ENCODE results near the gene GPR158. TPM values are rescaled to one million over a fixed set of nuclear protein-coding genes. Genes with fewer than 3 reads are reported as not detected.

The GPR158 gene
- total and polyA plus RNA-seq, 9 of the 15 experiments (the other 6 are each of a cell fraction or from before 2014, with no cell fraction given) = 4.0 to 7.6 (median 5.0) TPM

DNA sequence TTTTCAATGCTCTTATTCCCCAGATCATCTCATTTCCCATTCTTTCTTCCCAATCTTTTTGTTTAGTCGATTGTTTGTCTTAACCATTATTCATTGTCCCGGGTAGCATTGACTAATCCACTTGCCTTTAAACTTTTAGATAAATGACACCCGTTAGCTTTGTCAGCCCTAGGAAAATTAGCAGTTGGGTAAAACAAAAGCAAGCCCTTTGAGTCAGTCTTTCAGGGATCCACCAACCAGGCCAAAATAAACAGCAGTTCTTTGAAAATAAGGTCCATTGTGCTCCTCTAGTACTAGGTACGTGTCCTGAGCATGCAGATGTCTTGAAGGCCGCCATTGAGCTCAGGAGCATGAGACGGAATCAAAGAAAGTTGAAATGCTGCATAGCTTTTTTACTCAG, 389.6 kb downstream of the GPR158 start:
- H3K4me1 ChIP-seq (replicated peaks in 1 of 2; ENCODE audit: control insufficient read depth in 2 of 2, insufficient read depth in 2 of 2, low read length in 2 of 2) = no peaks in the 10 kb centered on the region
- POLR2A ChIA-PET = no interaction called here

More for the DNA sequence above, 389.6 kb downstream of the GPR158 start:
- H3K36me3 ChIP-seq (ENCODE audit: control insufficient read depth, insufficient read depth, low read length) = no peaks in the 10 kb centered on the region
- no peak for FAIRE-seq
- intact Hi-C loops (cut with micrococcal nuclease) (no loop called here), in situ Hi-C loops (cut with MboI) (no loop called here)
- H3K4me2 ChIP-seq (ENCODE audit: insufficient read depth, low read length) = no peak overlapping the region
- no peaks in the 10 kb centered on the region for H4K20me1 ChIP-seq (replicated peaks; ENCODE audit: control insufficient read depth, insufficient read depth, low read length)
- 80% methylated on average over 6 of the region's 6 CpGs for WGBS (ENCODE audit: insufficient coverage, low coverage, missing lambda C conversion rate)
- ATAC-seq = no peak
- H3K27me3 ChIP-seq (ENCODE audit: control insufficient read depth in 2 of 2, insufficient read depth in 2 of 2, low read length in 2 of 2) = no peaks in the 10 kb centered on the region
- TF ChIP-seq PRMT5 (CRISPR knock-in tag; IDR thresholded peaks at IDR 0.05) = no peak
- TF ChIP-seq, protein P1, sequence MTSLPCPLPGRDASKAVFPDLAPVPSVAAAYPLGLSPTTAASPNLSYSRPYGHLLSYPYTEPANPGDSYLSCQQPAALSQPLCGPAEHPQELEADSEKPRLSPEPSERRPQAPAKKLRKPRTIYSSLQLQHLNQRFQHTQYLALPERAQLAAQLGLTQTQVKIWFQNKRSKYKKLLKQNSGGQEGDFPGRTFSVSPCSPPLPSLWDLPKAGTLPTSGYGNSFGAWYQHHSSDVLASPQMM (CRISPR knock-in tag; IDR thresholded peaks at IDR 0.05) = no peak
- TF ChIP-seq ZNF274 (IDR thresholded peaks at IDR 0.05; ENCODE audit: borderline replicate concordance, low read depth, low read length) = no peak
- TF ChIP-seq, protein P2, sequence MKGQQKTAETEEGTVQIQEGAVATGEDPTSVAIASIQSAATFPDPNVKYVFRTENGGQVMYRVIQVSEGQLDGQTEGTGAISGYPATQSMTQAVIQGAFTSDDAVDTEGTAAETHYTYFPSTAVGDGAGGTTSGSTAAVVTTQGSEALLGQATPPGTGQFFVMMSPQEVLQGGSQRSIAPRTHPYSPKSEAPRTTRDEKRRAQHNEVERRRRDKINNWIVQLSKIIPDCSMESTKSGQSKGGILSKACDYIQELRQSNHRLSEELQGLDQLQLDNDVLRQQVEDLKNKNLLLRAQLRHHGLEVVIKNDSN (CRISPR knock-in tag; IDR thresholded peaks at IDR 0.05) = no peak
- TF ChIP-seq NFXL1 (CRISPR knock-in tag; IDR thresholded peaks at IDR 0.05) = no peak
- no peak for TF ChIP-seq ZFP1 (CRISPR knock-in tag; IDR thresholded peaks at IDR 0.05)
- TF ChIP-seq TCF3 (CRISPR knock-in tag; IDR thresholded peaks at IDR 0.05) = no peak
- TF ChIP-seq, protein P3, sequence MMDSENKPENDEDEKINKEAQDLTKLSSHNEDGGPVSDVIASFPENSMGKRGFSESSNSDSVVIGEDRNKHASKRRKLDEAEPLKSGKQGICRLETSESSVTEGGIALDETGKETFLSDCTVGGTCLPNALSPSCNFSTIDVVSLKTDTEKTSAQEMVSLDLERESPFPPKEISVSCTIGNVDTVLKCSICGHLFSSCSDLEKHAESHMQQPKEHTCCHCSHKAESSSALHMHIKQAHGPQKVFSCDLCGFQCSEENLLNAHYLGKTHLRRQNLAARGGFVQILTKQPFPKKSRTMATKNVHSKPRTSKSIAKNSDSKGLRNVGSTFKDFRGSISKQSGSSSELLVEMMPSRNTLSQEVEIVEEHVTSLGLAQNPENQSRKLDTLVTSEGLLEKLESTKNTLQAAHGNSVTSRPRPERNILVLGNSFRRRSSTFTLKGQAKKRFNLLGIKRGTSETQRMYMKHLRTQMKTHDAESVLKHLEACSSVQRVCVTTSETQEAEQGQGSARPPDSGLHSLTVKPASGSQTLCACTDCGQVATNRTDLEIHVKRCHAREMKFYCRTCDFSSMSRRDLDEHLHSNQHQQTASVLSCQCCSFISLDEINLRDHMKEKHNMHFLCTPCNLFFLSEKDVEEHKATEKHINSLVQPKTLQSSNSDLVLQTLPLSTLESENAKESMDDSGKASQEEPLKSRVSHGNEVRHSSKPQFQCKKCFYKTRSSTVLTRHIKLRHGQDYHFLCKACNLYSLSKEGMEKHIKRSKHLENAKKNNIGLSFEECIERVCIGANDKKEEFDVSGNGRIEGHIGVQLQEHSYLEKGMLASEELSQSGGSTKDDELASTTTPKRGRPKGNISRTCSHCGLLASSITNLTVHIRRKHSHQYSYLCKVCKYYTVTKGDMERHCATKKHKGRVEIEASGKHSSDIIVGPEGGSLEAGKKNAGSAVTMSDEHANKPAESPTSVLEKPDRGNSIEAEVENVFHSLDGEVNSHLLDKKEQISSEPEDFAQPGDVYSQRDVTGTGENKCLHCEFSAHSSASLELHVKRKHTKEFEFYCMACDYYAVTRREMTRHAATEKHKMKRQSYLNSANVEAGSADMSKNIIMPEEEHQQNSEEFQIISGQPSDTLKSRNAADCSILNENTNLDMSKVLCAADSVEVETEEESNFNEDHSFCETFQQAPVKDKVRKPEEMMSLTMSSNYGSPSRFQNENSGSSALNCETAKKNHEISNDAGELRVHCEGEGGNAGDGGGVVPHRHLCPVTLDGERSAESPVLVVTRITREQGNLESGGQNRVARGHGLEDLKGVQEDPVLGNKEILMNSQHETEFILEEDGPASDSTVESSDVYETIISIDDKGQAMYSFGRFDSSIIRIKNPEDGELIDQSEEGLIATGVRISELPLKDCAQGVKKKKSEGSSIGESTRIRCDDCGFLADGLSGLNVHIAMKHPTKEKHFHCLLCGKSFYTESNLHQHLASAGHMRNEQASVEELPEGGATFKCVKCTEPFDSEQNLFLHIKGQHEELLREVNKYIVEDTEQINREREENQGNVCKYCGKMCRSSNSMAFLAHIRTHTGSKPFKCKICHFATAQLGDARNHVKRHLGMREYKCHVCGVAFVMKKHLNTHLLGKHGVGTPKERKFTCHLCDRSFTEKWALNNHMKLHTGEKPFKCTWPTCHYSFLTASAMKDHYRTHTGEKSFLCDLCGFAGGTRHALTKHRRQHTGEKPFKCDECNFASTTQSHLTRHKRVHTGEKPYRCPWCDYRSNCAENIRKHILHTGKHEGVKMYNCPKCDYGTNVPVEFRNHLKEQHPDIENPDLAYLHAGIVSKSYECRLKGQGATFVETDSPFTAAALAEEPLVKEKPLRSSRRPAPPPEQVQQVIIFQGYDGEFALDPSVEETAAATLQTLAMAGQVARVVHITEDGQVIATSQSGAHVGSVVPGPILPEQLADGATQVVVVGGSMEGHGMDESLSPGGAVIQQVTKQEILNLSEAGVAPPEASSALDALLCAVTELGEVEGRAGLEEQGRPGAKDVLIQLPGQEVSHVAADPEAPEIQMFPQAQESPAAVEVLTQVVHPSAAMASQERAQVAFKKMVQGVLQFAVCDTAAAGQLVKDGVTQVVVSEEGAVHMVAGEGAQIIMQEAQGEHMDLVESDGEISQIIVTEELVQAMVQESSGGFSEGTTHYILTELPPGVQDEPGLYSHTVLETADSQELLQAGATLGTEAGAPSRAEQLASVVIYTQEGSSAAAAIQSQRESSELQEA (IDR thresholded peaks at IDR 0.05; ENCODE audit: low read depth) = no peak
- no peaks in the 10 kb centered on the region for H3K79me2 ChIP-seq (ENCODE audit: control insufficient read depth, insufficient read depth, low read length)
- no peaks in the 10 kb centered on the region for H3K9me3 ChIP-seq (replicated peaks; ENCODE audit: control insufficient read depth, insufficient read depth, low read depth, low read length)
- DNase-seq (ENCODE audit: extremely low read depth in 1 of 4, low spot score in 3 of 4) = no peak
- CTCF ChIA-PET (ENCODE audit: low intra/inter-chr PET ratio) = no interaction called here
- H3K9me1 ChIP-seq (ENCODE audit: control insufficient read depth, insufficient read depth, low read length) = no peaks in the 10 kb centered on the region
- no peak overlapping the region for H3K9ac ChIP-seq (ENCODE audit: insufficient read depth in 1 of 2, low read depth in 2 of 2, low read length in 2 of 2)
- H2AFZ ChIP-seq (ENCODE audit: low read depth, low read length) = no peak overlapping the region
- H3K27ac ChIP-seq (ENCODE audit: extremely low read depth, low read depth, low read length) = no peak overlapping the region
- no TSS peak for BruUV-seq (replicated peaks)
- no peak overlapping the region for H3K4me3 ChIP-seq
